NCI-H2171 (cell line): ENCODE measurements around the gene PRSS8.
"Not testable (repeated sequence)": the region's sequence is repeated elsewhere in the genome, so short reads cannot be mapped to it uniquely, and the experiment has no call there.

Experiments used
- DNase-seq: peaks from one replicate; lab custom pipeline; 2025; lab: John Stamatoyannopoulos, UW

The PRSS8 gene

GRCh38 chr16:31105677-31106213, 29.8 kb downstream of the PRSS8 start:
- DNase-seq = peak; percentile 18

GRCh38 chr16:31100876-31101641, 34.5 kb downstream of the PRSS8 start:
- DNase-seq = not testable (repeated sequence)

GRCh38 chr16:31099860-31100638, 35.5 kb downstream of the PRSS8 start:
- no peak for DNase-seq

GRCh38 chr16:31094424-31095120, 41.0 kb downstream of the PRSS8 start, which contains the start of gene VKORC1:
Gene VKORC1 (minus strand): TSS chr16:31094797. CDS start chr16:31094729, 68 bp downstream.
- DNase-seq = peak; percentile 94

GRCh38 chr16:31094088-31094423, 41.5 kb downstream of the PRSS8 start:
- DNase-seq = no peak

- DNase-seq = no peak
Measured at GRCh38 chr16:31093132-31093703, 42.3 kb downstream of the PRSS8 start.

GRCh38 chr16:31092330-31092729, 43.2 kb downstream of the PRSS8 start:
- DNase-seq = no peak

- no peak for DNase-seq
Measured at GRCh38 chr16:31090540-31090939, 45.0 kb downstream of the PRSS8 start.

- DNase-seq = no peak
Measured at GRCh38 chr16:31089199-31089598, 46.3 kb downstream of the PRSS8 start.

- no peak for DNase-seq
Measured at GRCh38 chr16:31088459-31089183, 46.9 kb downstream of the PRSS8 start, which contains the start of gene PRSS53. Gene PRSS53 (minus strand): TSS chr16:31088943. CDS start chr16:31088809, 134 bp downstream.

- DNase-seq = no peak
Measured at GRCh38 chr16:31087971-31088370, 47.6 kb downstream of the PRSS8 start.

GRCh38 chr16:31087481-31087880, 48.0 kb downstream of the PRSS8 start:
- no peak for DNase-seq

- DNase-seq = no peak
Measured at GRCh38 chr16:31086629-31086906, 49.0 kb downstream of the PRSS8 start.

- DNase-seq = no peak
Measured at GRCh38 chr16:31085873-31086628, 49.5 kb downstream of the PRSS8 start.

- no peak for DNase-seq
Measured at GRCh38 chr16:31085411-31085810, 50.1 kb downstream of the PRSS8 start.

GRCh38 chr16:31084584-31085302, 50.8 kb downstream of the PRSS8 start:
- no peak for DNase-seq

- DNase-seq = no peak
Measured at GRCh38 chr16:31083981-31084380, 51.5 kb downstream of the PRSS8 start.

- no peak for DNase-seq
Measured at GRCh38 chr16:31083556-31083955, 52.0 kb downstream of the PRSS8 start.

- DNase-seq = no peak
Measured at GRCh38 chr16:31083081-31083480, 52.4 kb downstream of the PRSS8 start.
